ENCODE measurements around the gene TRAPPC4. TPM values are rescaled to one million over a fixed set of nuclear protein-coding genes. Genes with fewer than 3 reads are reported as not detected.

The TRAPPC4 gene
- total and polyA plus RNA-seq, 9 donors: 34.0 to 59.1 (median 55.1) TPM

GRCh38 chr11:119052163-119052814 lies 33.7 kb downstream of the TRAPPC4 start:
- WGBS, 3 donors: 91 to 95% (median 92%) methylated on average over 23 of the region's 23 CpGs
- Histone ChIP-seq H3K36me3 (no peaks in the 10 kb centered on the region), H3K4me3 (no peak overlapping the region), H3K27me3 (no peaks in the 10 kb centered on the region), H3K9me3 (no peaks in the 10 kb centered on the region), H3K4me1 (ENCODE audit: insufficient read depth) (peaks cover 4% of the 10 kb centered on the region), H3K27ac (no peak overlapping the region)
- TF ChIP-seq POLR2A (IDR thresholded peaks at IDR 0.05): no peak
- no peak for TF ChIP-seq CTCF (IDR thresholded peaks at IDR 0.05)
- no peak for TF ChIP-seq EP300 (IDR thresholded peaks at IDR 0.05)
- DNase-seq: no peak
- intact Hi-C loops (cut with DNase I): no loop called here

GRCh38 chr11:119054418-119054817 lies 35.9 kb downstream of the TRAPPC4 start:
- WGBS, 3 donors: 93 to 96% (median 96%) methylated on average over 10 of the region's 10 CpGs
- no peak for TF ChIP-seq CTCF (IDR thresholded peaks at IDR 0.05)
- no peak for TF ChIP-seq EP300 (IDR thresholded peaks at IDR 0.05)
- no peak for TF ChIP-seq POLR2A (IDR thresholded peaks at IDR 0.05)
- no peaks in the 10 kb centered on the region for H3K27me3 ChIP-seq
- no peak for DNase-seq
- no peak overlapping the region for H3K4me3 ChIP-seq
- no peaks in the 10 kb centered on the region for H3K9me3 ChIP-seq
- peaks cover 4% of the 10 kb centered on the region for H3K4me1 ChIP-seq (ENCODE audit: insufficient read depth)
- intact Hi-C loops (cut with DNase I): no loop called here
- no peak overlapping the region for H3K27ac ChIP-seq
- H3K36me3 ChIP-seq: no peaks in the 10 kb centered on the region

DNA sequence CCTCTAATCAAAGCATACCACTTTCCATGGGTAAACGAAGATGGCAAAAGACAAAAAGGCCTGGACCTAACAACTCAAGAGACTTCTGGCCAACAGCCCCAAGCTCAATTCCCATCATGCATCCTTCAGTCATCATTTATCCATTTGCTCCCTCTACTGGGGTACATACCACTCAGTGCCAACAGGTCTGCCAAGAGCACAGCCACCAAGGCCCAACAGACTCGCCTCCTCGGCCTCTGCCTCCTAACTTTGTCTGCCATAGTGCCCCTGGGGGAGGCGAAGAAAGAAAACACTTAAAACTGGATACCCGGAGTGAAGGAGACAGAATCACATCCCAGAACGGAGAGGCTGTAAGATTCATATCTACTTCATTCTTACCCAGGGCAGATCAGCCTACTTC lies 37.3 kb downstream of the TRAPPC4 start:
- TF ChIP-seq CTCF (IDR thresholded peaks at IDR 0.05): no peak
- no peak for TF ChIP-seq POLR2A (IDR thresholded peaks at IDR 0.05)
- TF ChIP-seq EP300 (IDR thresholded peaks at IDR 0.05): no peak
- Histone ChIP-seq H3K9me3 (no peaks in the 10 kb centered on the region), H3K27me3 (no peaks in the 10 kb centered on the region), H3K36me3 (no peaks in the 10 kb centered on the region), H3K27ac (peak overlapping the region in 1 of 2 donors; percentile 34), H3K4me3 (peak overlapping the region; percentile 73), H3K4me1 (ENCODE audit: insufficient read depth) (peaks cover 4% of the 10 kb centered on the region)
- no peak for DNase-seq
- WGBS, 3 donors: 26 to 39% (median 37%) methylated on average over 6 of the region's 6 CpGs
- intact Hi-C loops (cut with DNase I): no loop called here

- no peak for TF ChIP-seq POLR2A (IDR thresholded peaks at IDR 0.05)
- TF ChIP-seq EP300 (IDR thresholded peaks at IDR 0.05): no peak
- peak; percentile 24 to 59 (median 56) for DNase-seq
- peak overlapping the region; percentile 73 for H3K4me3 ChIP-seq
- H3K27ac ChIP-seq: peak overlapping the region; percentile 34 to 67
- intact Hi-C loops (cut with DNase I): no loop called here
- H3K9me3 ChIP-seq: no peaks in the 10 kb centered on the region
- 1% methylated on average over 38 to 48 of the region's 48 CpGs for WGBS, 3 donors
- H3K36me3 ChIP-seq: no peaks in the 10 kb centered on the region
- no peaks in the 10 kb centered on the region for H3K27me3 ChIP-seq
- H3K4me1 ChIP-seq (ENCODE audit: insufficient read depth): peaks cover 4% of the 10 kb centered on the region
Observed at GRCh38 chr11:119056421-119056999, 37.9 kb downstream of the TRAPPC4 start.
